ENCODE measurements around the gene GRIA3. TPM values are rescaled to one million over a fixed set of nuclear protein-coding genes. Genes with fewer than 3 reads are reported as not detected.

GRIA3 gene
- total RNA-seq, 1 experiment from 2014 or later = not detected

DNA sequence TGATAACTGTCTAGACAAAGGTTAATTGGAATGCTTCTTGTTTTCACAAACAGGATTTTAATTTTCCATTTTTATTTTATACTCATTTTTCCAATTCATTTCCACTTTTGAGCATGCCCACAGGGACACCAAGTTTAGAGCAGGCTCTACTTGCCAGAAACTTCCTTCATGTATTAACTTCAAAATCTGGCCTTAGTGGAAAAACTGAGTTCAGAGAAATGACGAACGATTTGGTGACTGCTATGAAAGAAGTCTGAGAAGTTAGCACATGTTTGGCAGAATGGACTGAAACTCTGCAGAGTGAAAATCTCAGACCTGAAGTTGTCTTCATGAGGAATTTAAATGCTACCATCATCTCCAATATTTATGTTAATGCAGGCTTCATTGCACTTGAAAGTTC, 334.7 kb downstream of the GRIA3 start (continued):
- TF ChIP-seq, protein P1, sequence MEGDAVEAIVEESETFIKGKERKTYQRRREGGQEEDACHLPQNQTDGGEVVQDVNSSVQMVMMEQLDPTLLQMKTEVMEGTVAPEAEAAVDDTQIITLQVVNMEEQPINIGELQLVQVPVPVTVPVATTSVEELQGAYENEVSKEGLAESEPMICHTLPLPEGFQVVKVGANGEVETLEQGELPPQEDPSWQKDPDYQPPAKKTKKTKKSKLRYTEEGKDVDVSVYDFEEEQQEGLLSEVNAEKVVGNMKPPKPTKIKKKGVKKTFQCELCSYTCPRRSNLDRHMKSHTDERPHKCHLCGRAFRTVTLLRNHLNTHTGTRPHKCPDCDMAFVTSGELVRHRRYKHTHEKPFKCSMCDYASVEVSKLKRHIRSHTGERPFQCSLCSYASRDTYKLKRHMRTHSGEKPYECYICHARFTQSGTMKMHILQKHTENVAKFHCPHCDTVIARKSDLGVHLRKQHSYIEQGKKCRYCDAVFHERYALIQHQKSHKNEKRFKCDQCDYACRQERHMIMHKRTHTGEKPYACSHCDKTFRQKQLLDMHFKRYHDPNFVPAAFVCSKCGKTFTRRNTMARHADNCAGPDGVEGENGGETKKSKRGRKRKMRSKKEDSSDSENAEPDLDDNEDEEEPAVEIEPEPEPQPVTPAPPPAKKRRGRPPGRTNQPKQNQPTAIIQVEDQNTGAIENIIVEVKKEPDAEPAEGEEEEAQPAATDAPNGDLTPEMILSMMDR (IDR thresholded peaks at IDR 0.05 in 2 of 3, conservative IDR thresholded peaks at IDR 0.05 in 1 of 3; ENCODE audit: borderline replicate concordance in 1 of 3, insufficient read depth in 1 of 3, low read depth in 2 of 3, low read length in 2 of 3) = no peak
- TF ChIP-seq RAD21 (IDR thresholded peaks at IDR 0.05; ENCODE audit: low read depth) = no peak
- TF ChIP-seq, protein P2, sequence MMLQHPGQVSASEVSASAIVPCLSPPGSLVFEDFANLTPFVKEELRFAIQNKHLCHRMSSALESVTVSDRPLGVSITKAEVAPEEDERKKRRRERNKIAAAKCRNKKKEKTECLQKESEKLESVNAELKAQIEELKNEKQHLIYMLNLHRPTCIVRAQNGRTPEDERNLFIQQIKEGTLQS (IDR thresholded peaks at IDR 0.05) = no peak
- no peak for TF ChIP-seq TCF7L2 (IDR thresholded peaks at IDR 0.05; ENCODE audit: borderline replicate concordance, extremely low read depth, insufficient read depth, insufficient read length)
- no peak for TF ChIP-seq MAX (IDR thresholded peaks at IDR 0.05)
- no peak for TF ChIP-seq CBX3 (IDR thresholded peaks at IDR 0.05; ENCODE audit: low read depth)

DNA sequence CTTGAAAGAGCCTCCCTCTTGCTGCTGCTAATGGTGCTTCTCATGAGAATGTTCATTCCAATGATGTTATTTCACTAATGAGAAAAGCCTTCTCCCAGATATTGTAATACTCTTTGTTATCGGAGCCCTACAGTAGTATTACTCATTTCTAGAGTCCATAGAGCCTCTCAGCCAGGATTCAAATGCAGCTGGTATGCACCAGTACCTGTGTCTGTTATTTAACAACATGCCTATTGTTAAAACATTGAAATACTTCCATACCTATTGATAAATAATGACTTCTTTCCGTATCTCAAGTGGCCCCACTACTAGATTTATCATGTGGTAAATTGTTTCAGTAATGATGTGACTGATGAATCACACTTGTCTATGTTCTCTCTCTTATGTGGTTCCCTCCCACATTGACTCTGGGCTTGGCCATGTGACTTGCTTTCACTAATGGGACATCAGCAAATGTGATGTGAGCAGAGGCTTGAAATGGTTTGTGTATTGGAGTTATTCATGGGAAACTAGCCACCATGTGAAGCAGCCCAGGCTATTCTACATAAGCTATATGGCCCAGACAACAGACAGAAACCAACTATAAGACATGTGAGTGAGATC, 341.1 kb downstream of the GRIA3 start:
- no peaks in the 10 kb centered on the region for H3K9me3 ChIP-seq (ENCODE audit: control insufficient read depth in 1 of 2, insufficient read depth in 1 of 2, low read depth in 1 of 2, low read length in 2 of 2)
- no TSS peak for BruUV-seq (replicated peaks)
- RAD21 ChIA-PET (ENCODE audit: low non-redundant PET in 1 of 2, low total read pairs in 2 of 2, uncharacterized antibody in 2 of 2, unreplicated experiment in 2 of 2) = no interaction called here
- no peak for DNase-seq (ENCODE audit: low read depth, low spot score)
- no peaks in the 10 kb centered on the region for H3K36me3 ChIP-seq (ENCODE audit: control insufficient read depth in 1 of 2, insufficient read depth in 2 of 2, low read length in 2 of 2)
- H3K4me1 ChIP-seq (ENCODE audit: control insufficient read depth in 1 of 2, insufficient read depth in 2 of 2, low read length in 2 of 2) = no peaks in the 10 kb centered on the region
- H3K27me3 ChIP-seq (ENCODE audit: insufficient read depth, low read length) = no peaks in the 10 kb centered on the region
- H2AFZ ChIP-seq (ENCODE audit: low read depth, low read length, poor library complexity, severe bottlenecking) = no peak overlapping the region
- H3K27ac ChIP-seq (ENCODE audit: low read depth, low read length) = no peak overlapping the region
- CTCF ChIA-PET = no interaction called here
- POLR2A ChIA-PET = no interaction called here
- no peak overlapping the region for H3K4me3 ChIP-seq (replicated peaks in 1 of 2; ENCODE audit: low read depth in 1 of 2, low read length in 2 of 2)
- intact Hi-C loops (cut with micrococcal nuclease) = no loop called here
- H3K79me2 ChIP-seq (ENCODE audit: insufficient read depth, low read length) = no peaks in the 10 kb centered on the region
- no peak overlapping the region for H3K4me2 ChIP-seq (ENCODE audit: low read length)
- no peak overlapping the region for H3K9ac ChIP-seq (ENCODE audit: low read length)
- no peaks in the 10 kb centered on the region for H3K9me2 ChIP-seq (ENCODE audit: insufficient read depth)
- no peak for ATAC-seq
- H4K20me1 ChIP-seq (ENCODE audit: insufficient read depth) = no peaks in the 10 kb centered on the region
- TF ChIP-seq POLR2A (IDR thresholded peaks at IDR 0.05; ENCODE audit: borderline replicate concordance, extremely low read depth, insufficient read depth, insufficient read length) (no peak), EZH2phosphoT487 (IDR thresholded peaks at IDR 0.05; ENCODE audit: borderline replicate concordance) (no peak), REST (IDR thresholded peaks at IDR 0.05; ENCODE audit: low read depth) (no peak), YY1 (IDR thresholded peaks at IDR 0.05; ENCODE audit: extremely low read depth, insufficient replicate concordance, low read depth, low read length) (no peak), EZH2 (IDR thresholded peaks at IDR 0.05) (no peak), CBX3 (IDR thresholded peaks at IDR 0.05; ENCODE audit: low read depth) (no peak), MAX (IDR thresholded peaks at IDR 0.05) (no peak), ELF1 (IDR thresholded peaks at IDR 0.05; ENCODE audit: borderline replicate concordance, low read depth) (no peak), SP1 (IDR thresholded peaks at IDR 0.05; ENCODE audit: low read depth) (no peak), POLR2AphosphoS5 (IDR thresholded peaks at IDR 0.05; ENCODE audit: low read depth, low read length) (no peak), ZNF274 (IDR thresholded peaks at IDR 0.05; ENCODE audit: low read depth, low read length) (no peak), ZBTB33 (IDR thresholded peaks at IDR 0.05; ENCODE audit: extremely low read depth, insufficient replicate concordance, low read length) (no peak)
